ENCODE data around the gene CAPZA2. TPM values are rescaled to one million over a fixed set of nuclear protein-coding genes. Genes with fewer than 3 reads are reported as not detected.
A peak's percentile ranks its signal among the peaks of the same experiment; 100 is the strongest.

The CAPZA2 gene
- polyA plus RNA-seq, 3 donors = 67.0 to 807 (median 672) TPM

DNA sequence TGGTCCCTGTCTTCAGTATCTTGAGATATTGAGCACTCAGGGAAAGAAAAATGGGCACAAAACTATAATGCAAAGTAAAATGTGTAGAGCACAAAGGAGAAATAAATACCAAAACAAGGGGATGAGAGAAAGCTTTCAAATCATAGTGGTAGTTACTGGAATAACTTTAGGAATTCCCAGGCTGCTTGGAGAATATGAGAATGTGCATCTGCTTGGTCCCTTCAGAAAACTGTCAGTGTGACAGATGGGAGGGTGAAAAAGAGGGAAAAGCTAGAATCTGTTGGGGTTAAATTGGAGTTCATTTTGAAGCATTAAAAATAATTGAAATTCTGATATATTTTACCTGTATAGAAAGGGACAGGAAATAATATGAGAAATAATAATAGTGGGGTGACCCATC lies 106.2 kb downstream of the CAPZA2 start:
- H3K27ac ChIP-seq (ENCODE audit: low read depth in 1 of 2, low read length in 2 of 2) = no peak overlapping the region
- TF ChIP-seq, protein P1, sequence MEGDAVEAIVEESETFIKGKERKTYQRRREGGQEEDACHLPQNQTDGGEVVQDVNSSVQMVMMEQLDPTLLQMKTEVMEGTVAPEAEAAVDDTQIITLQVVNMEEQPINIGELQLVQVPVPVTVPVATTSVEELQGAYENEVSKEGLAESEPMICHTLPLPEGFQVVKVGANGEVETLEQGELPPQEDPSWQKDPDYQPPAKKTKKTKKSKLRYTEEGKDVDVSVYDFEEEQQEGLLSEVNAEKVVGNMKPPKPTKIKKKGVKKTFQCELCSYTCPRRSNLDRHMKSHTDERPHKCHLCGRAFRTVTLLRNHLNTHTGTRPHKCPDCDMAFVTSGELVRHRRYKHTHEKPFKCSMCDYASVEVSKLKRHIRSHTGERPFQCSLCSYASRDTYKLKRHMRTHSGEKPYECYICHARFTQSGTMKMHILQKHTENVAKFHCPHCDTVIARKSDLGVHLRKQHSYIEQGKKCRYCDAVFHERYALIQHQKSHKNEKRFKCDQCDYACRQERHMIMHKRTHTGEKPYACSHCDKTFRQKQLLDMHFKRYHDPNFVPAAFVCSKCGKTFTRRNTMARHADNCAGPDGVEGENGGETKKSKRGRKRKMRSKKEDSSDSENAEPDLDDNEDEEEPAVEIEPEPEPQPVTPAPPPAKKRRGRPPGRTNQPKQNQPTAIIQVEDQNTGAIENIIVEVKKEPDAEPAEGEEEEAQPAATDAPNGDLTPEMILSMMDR (IDR thresholded peaks at IDR 0.05) = no peak
- no peak overlapping the region for H3K27ac Mint-ChIP-seq
- no peak overlapping the region for H3K4me3 Mint-ChIP-seq
- no peak overlapping the region for H2AFZ ChIP-seq (ENCODE audit: insufficient read depth, low read depth, low read length, poor library complexity, severe bottlenecking)
- no peak overlapping the region for H3K9ac ChIP-seq (ENCODE audit: insufficient read depth, low read length, poor library complexity, severe bottlenecking)
- H4K20me1 ChIP-seq (ENCODE audit: insufficient read depth, low read length) = no peaks in the 10 kb centered on the region
- peaks cover 33% of the 10 kb centered on the region for H3K4me1 Mint-ChIP-seq
- no peaks in the 10 kb centered on the region for H3K9me3 ChIP-seq (replicated peaks in 1 of 2; ENCODE audit: control insufficient read depth in 1 of 2, insufficient read depth in 1 of 2, low read length in 2 of 2)
- no peak overlapping the region for H3K4me3 ChIP-seq (replicated peaks in 1 of 3; ENCODE audit: low read depth in 2 of 3, low read length in 3 of 3)
- intact Hi-C loops (cut with micrococcal nuclease) = no loop called here
- peaks cover 0 to 3% (median 0%) of the 10 kb centered on the region in 7 donors for H3K9me3 Mint-ChIP-seq
- H3K79me2 ChIP-seq (ENCODE audit: insufficient read depth, low read length) = peaks cover 32% of the 10 kb centered on the region
- H3K36me3 Mint-ChIP-seq = peaks cover 0 to 3% of the 10 kb centered on the region in 2 donors
- no peaks in the 10 kb centered on the region for H3K36me3 ChIP-seq (replicated peaks in 1 of 2; ENCODE audit: control insufficient read depth in 1 of 2, insufficient read depth in 2 of 2, low read length in 2 of 2)
- H3K4me1 ChIP-seq (ENCODE audit: control insufficient read depth in 1 of 2, insufficient read depth in 2 of 2, low read length in 2 of 2) = peaks cover 22 to 26% of the 10 kb centered on the region in 2 donors
- no peak overlapping the region for H3K4me2 ChIP-seq (replicated peaks; ENCODE audit: extremely low read depth, low read length, poor library complexity, severe bottlenecking)
- H3K27me3 Mint-ChIP-seq (ENCODE audit: low read depth in 3 of 3) = peaks cover 0 to 1% (median 0%) of the 10 kb centered on the region in 3 donors
- no peaks in the 10 kb centered on the region for H3K27me3 ChIP-seq (ENCODE audit: control insufficient read depth in 2 of 2, insufficient read depth in 2 of 2, low read length in 2 of 2)
- DNase-seq = no peak

- Mint-ChIP-seq H3K36me3 (peaks cover 0 to 3% of the 10 kb centered on the region in 2 donors), H3K9me3 (peaks cover 0 to 3% (median 0%) of the 10 kb centered on the region in 7 donors), H3K27ac (peak overlapping the region in 6 of 7 donors; percentile 55 to 92 (median 83)), H3K27me3 (ENCODE audit: low read depth in 3 of 3) (peaks cover 0 to 2% (median 1%) of the 10 kb centered on the region in 3 donors), H3K4me1 (peaks cover 33% of the 10 kb centered on the region), H3K4me3 (peak overlapping the region in 1 of 2 donors; percentile 83)
- no peaks in the 10 kb centered on the region for H3K36me3 ChIP-seq (replicated peaks in 1 of 2; ENCODE audit: control insufficient read depth in 1 of 2, insufficient read depth in 2 of 2, low read length in 2 of 2)
- no peaks in the 10 kb centered on the region for H3K9me3 ChIP-seq (replicated peaks in 1 of 2; ENCODE audit: control insufficient read depth in 1 of 2, insufficient read depth in 1 of 2, low read length in 2 of 2)
- no peaks in the 10 kb centered on the region for H3K27me3 ChIP-seq (ENCODE audit: control insufficient read depth in 2 of 2, insufficient read depth in 2 of 2, low read length in 2 of 2)
- no peak overlapping the region for H2AFZ ChIP-seq (ENCODE audit: insufficient read depth, low read depth, low read length, poor library complexity, severe bottlenecking)
- no peak overlapping the region for H3K9ac ChIP-seq (ENCODE audit: insufficient read depth, low read length, poor library complexity, severe bottlenecking)
- H3K4me2 ChIP-seq (replicated peaks; ENCODE audit: extremely low read depth, low read length, poor library complexity, severe bottlenecking) = peak overlapping the region; percentile 26
- peaks cover 22 to 26% of the 10 kb centered on the region in 2 donors for H3K4me1 ChIP-seq (ENCODE audit: control insufficient read depth in 1 of 2, insufficient read depth in 2 of 2, low read length in 2 of 2)
- peak overlapping the region in 1 of 2 donors; percentile 57 for H3K27ac ChIP-seq (ENCODE audit: low read depth in 1 of 2, low read length in 2 of 2)
- peak in 1 of 3 donors; percentile 11 for DNase-seq
- peaks cover 27% of the 10 kb centered on the region for H3K79me2 ChIP-seq (ENCODE audit: insufficient read depth, low read length)
- WGBS (ENCODE audit: insufficient coverage) = 92% methylated on average over 2 of the region's 3 CpGs
- intact Hi-C loops (cut with micrococcal nuclease) = no loop called here
- TF ChIP-seq, protein P1 (IDR thresholded peaks at IDR 0.05) = no peak
- no peak overlapping the region for H3K4me3 ChIP-seq (replicated peaks in 1 of 3; ENCODE audit: low read depth in 2 of 3, low read length in 3 of 3)
- H4K20me1 ChIP-seq (ENCODE audit: insufficient read depth, low read length) = no peaks in the 10 kb centered on the region
Observed at GRCh38 chr7:116969371-116969902, 107.0 kb downstream of the CAPZA2 start.
